Kidney epithelial cell (primary cell): ENCODE data around the gene PIN1. TPM values are rescaled to one million over a fixed set of nuclear protein-coding genes. Genes with fewer than 3 reads are reported as not detected.

Experiments used
- DNase-seq: peaks from one replicate; pipeline ENCODE4 v3.0.0-alpha.2; 2010; ENCODE audit warnings: low read depth
- H3K27me3 ChIP-seq: 2 replicates; pipeline ENCODE4 v1.6.0; 2011; ENCODE audit warnings: low read length; ENCODE audit not compliant: control insufficient read depth, insufficient read depth
- H3K36me3 ChIP-seq: 2 replicates; pipeline ENCODE4 v1.5.1; 2011; ENCODE audit warnings: low read length; ENCODE audit not compliant: control insufficient read depth, insufficient read depth
- H3K4me3 ChIP-seq: 2 replicates; pipeline ENCODE4 v1.5.1; 2011; ENCODE audit warnings: low read depth, mild to moderate bottlenecking, control low read depth, low read length
- CTCF ChIP-seq: IDR thresholded peaks from 2 replicates; pipeline ENCODE4 v1.5.1; 2011; ENCODE audit warnings: mild to moderate bottlenecking, moderate library complexity, low read length, control low read depth, inconsistent platforms; ENCODE audit not compliant: insufficient read depth, poor library complexity, severe bottlenecking
- total RNA-seq: library from RNA; depleted of rRNA; stranded (reverse); fragments of >200 nt; gene quantifications from 2 replicates; pipeline ENCODE4 v1.2.3, GENCODE V29; 2015

PIN1 gene
- total RNA-seq, 1 donor from 2014 or later: 102 TPM

- TF ChIP-seq CTCF: no peak
- H3K27me3 ChIP-seq: no peaks in the 10 kb centered on the region
- no peak overlapping the region for H3K4me3 ChIP-seq
- H3K36me3 ChIP-seq: no peaks in the 10 kb centered on the region
- no peak for DNase-seq
Measured at GRCh38 chr19:9885077-9885552, 50.0 kb downstream of the PIN1 start.

DNA sequence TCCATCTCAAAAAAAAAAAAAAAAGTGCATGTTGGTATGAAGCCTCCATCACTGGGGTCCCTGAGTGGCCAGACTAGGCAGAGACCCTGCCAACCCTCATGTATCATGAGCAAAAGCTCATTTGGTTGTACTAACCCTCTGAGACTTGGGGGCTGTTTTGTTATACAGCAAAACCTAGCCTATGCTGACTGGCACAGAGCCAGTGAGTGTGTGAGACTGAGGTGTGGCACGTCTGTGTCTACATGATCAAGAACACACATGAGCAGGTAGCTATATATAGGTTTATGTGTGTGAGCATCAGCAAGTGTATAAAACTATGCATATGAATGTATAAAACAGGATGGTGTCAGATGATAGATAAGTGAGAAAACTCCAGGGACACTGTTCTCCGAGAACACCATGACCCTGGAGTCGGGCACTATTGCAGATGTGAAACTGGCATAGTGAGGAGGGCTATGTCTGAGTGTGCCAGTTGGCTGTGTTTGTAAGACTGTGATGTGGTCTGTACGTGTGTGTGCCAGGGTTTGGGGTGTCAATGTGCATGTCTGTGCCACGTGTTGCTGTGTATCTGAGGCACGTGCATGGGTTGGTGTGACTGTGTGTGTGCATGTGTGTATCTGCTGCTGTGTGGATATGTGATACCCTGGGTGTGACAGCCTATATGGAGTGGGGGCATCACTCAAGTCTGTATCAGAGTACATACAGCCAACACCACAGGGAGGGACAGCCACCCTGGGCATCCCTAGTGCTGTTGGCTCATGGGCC, 56.7 kb downstream of the PIN1 start:
- no peak for DNase-seq
- no peak for TF ChIP-seq CTCF
- Histone ChIP-seq H3K27me3 (no peaks in the 10 kb centered on the region), H3K36me3 (no peaks in the 10 kb centered on the region), H3K4me3 (no peak overlapping the region)

Other genes with a start within 250 kb of the PIN1 start
- gene ZNF561, start 214.1 kb upstream of the PIN1 start, total RNA-seq: 30.8 and 40.8 TPM in 2 replicates
- 37.3 and 37.4 TPM in 2 replicates for gene ZNF562, start 160.2 kb upstream of the PIN1 start, total RNA-seq
- gene ZNF846, start 66.6 kb upstream of the PIN1 start, total RNA-seq: 2.8 and 4.2 TPM in 2 replicates
- gene FBXL12, start 16.2 kb upstream of the PIN1 start, total RNA-seq: 25.2 and 30.8 TPM in 2 replicates
- 536 and 603 TPM in 2 replicates for gene UBL5, start 7.4 kb upstream of the PIN1 start, total RNA-seq
- gene OLFM2, start 101.2 kb downstream of the PIN1 start, total RNA-seq: 15.8 and 18.0 TPM in 2 replicates
- gene COL5A3, start 175.2 kb downstream of the PIN1 start, total RNA-seq: 0.79 and 1.3 TPM in 2 replicates
- not detected in 2 replicates for gene RDH8, start 178.2 kb downstream of the PIN1 start, total RNA-seq